Stimulated activated CD8-positive, alpha-beta memory T cell treated with anti-CD3 and anti-CD28 coated beads, Interleukin-15, amount 100 ng/mL, for 1 hour (primary cell): ENCODE results near the gene TALDO1.
"Not testable (repeated sequence)": the region's sequence is repeated elsewhere in the genome, so short reads cannot be mapped to it uniquely, and the experiment has no call there.

ENCODE experiments used
- DNase-seq: peaks from one replicate; pipeline ENCODE4 v3.0.0-alpha.2; 2020; ENCODE audit warnings: low read depth

The TALDO1 gene

GRCh38 chr11:737366-737765 lies 9.9 kb upstream of the TALDO1 start:
- DNase-seq: no peak

- DNase-seq: not testable (repeated sequence)
These were observed 9.4 kb upstream of the TALDO1 start for GRCh38 chr11:737899-738298.

GRCh38 chr11:742156-742546 lies 5.1 kb upstream of the TALDO1 start:
- DNase-seq: no peak

- no peak for DNase-seq
These were observed 4.6 kb upstream of the TALDO1 start for GRCh38 chr11:742571-743201.

- no peak for DNase-seq
These were observed 1.8 kb upstream of the TALDO1 start for GRCh38 chr11:745428-745827.

- no peak for DNase-seq
These were observed 741 bp upstream of the TALDO1 start for GRCh38 chr11:746289-747157.

GRCh38 chr11:748007-748359 lies 719 bp downstream of the TALDO1 start:
- no peak for DNase-seq

GRCh38 chr11:749731-750130 lies 2.5 kb downstream of the TALDO1 start:
- DNase-seq: no peak

GRCh38 chr11:760236-760635 lies 13.0 kb downstream of the TALDO1 start:
- no peak for DNase-seq

GRCh38 chr11:761526-762108 lies 14.4 kb downstream of the TALDO1 start:
- DNase-seq: no peak

GRCh38 chr11:762421-763072 lies 15.3 kb downstream of the TALDO1 start:
- no peak for DNase-seq

- DNase-seq: no peak
These were observed 15.8 kb downstream of the TALDO1 start for GRCh38 chr11:763073-763463.

- no peak for DNase-seq
These were observed 16.5 kb downstream of the TALDO1 start for GRCh38 chr11:763549-764321.

- no peak for DNase-seq
These were observed 17.2 kb downstream of the TALDO1 start for GRCh38 chr11:764322-765024.

GRCh38 chr11:765025-765801 lies 17.9 kb downstream of the TALDO1 start:
- DNase-seq: peak; percentile 45

- DNase-seq: no peak
These were observed 18.5 kb downstream of the TALDO1 start for GRCh38 chr11:765802-766091.

GRCh38 chr11:766106-766935 lies 19.1 kb downstream of the TALDO1 start:
- DNase-seq: no peak

GRCh38 chr11:766936-767210 lies 19.6 kb downstream of the TALDO1 start:
- DNase-seq: no peak

GRCh38 chr11:767238-767637 lies 20.0 kb downstream of the TALDO1 start:
- no peak for DNase-seq
